SK-N-SH (cell line): ENCODE results near the gene ZNF516. TPM values are rescaled to one million over a fixed set of nuclear protein-coding genes. Genes with fewer than 3 reads are reported as not detected.

Experiments used
- CTCF ChIA-PET: fragments of 300-600, 350-600 bp; formaldehyde crosslinking; extraction: SDS; loops from one replicate; lab custom pipeline; 2021; lab: Yijun Ruan, JAX
- POLR2A ChIA-PET: fragments of 350-600 bp; sonication (Branson Sonifier 250); formaldehyde crosslinking; extraction: SDS; loops from one replicate; lab custom pipeline; 2020; ENCODE audit warnings: antibody characterized with exemption, inconsistent platforms; lab: Yijun Ruan, JAX
- DNase-seq: peaks from one replicate; pipeline ENCODE4 v3.0.0; 2012
- H2AFZ ChIP-seq: fragments of 200-600 bp; sonication (generic); 2 replicates; pipeline ENCODE4 v1.8.1; 2016; ENCODE audit warnings: antibody characterized with exemption, mild to moderate bottlenecking, low read depth
- H3F3A ChIP-seq: fragments of 200-600 bp; sonication (generic); replicated peaks from 2 replicates; pipeline ENCODE3; 2016; ENCODE audit warnings: antibody characterized with exemption, mild to moderate bottlenecking; ENCODE audit not compliant: insufficient read depth
- H3K27ac ChIP-seq, 2 experiments: fragments of 200-500 bp in 1 of 2; fragments of 200-600 bp in 1 of 2; sonication (Bioruptor generic) in 1 of 2; sonication (generic), shearing (Covaris generic) in 1 of 2; 2 replicates each; pipeline versions ENCODE4 v1.5.1 to v1.6.1; 2014 to 2016; ENCODE audit warnings: low read depth in 2 of 2, inconsistent platforms in 1 of 2, low read length in 1 of 2, mild to moderate bottlenecking in 1 of 2, mixed read lengths in 1 of 2
- H3K27me3 ChIP-seq: fragments of 200-600 bp; sonication (generic), shearing (Covaris generic); 2 replicates; pipeline ENCODE4 v1.6.1; 2016; ENCODE audit warnings: mixed run types; ENCODE audit not compliant: insufficient read depth
- H3K36me3 ChIP-seq, 2 experiments: fragments of 200-500 bp in 1 of 2; fragments of 200-600 bp in 1 of 2; sonication (Bioruptor generic) in 1 of 2; sonication (generic) in 1 of 2; replicated peaks in 1 of 2; 2 replicates each; pipeline versions ENCODE3 to v1.5.1; 2014 to 2016; ENCODE audit warnings: low read length in 1 of 2, mild to moderate bottlenecking in 1 of 2; ENCODE audit not compliant: insufficient read depth in 2 of 2, control insufficient read depth in 1 of 2
- H3K4me1 ChIP-seq, 2 experiments: fragments of 200-500 bp in 1 of 2; fragments of 200-600 bp in 1 of 2; sonication (Bioruptor generic) in 1 of 2; sonication (generic), shearing (Covaris generic) in 1 of 2; 2 replicates each; pipeline versions ENCODE4 v1.5.1 to v1.6.1; 2014 to 2016; ENCODE audit warnings: low read depth in 1 of 2, low read length in 1 of 2, mixed run types in 1 of 2; ENCODE audit not compliant: insufficient read depth in 2 of 2, control insufficient read depth in 1 of 2
- H3K4me2 ChIP-seq: fragments of 200-600 bp; sonication (generic), shearing (Covaris generic); 2 replicates; pipeline ENCODE4 v1.6.1; 2017; ENCODE audit warnings: mixed run types
- H3K4me3 ChIP-seq, 2 experiments: fragments of 200-500 bp in 1 of 2; fragments of 200-600 bp in 1 of 2; sonication (Bioruptor generic) in 1 of 2; sonication (generic), shearing (Covaris generic) in 1 of 2; 2 replicates each; pipeline versions ENCODE4 v1.5.1 to v1.8.1; 2014 to 2016; ENCODE audit warnings: low read depth in 2 of 2, inconsistent platforms in 1 of 2, low read length in 1 of 2, mild to moderate bottlenecking in 1 of 2, mixed read lengths in 1 of 2, moderate library complexity in 1 of 2
- H3K79me2 ChIP-seq: fragments of 200-600 bp; sonication (generic); 2 replicates; pipeline ENCODE4 v1.8.1; 2017; ENCODE audit warnings: mild to moderate bottlenecking; ENCODE audit not compliant: insufficient read depth
- H3K9ac ChIP-seq: fragments of 200-600 bp; sonication (generic); 2 replicates; pipeline ENCODE4 v1.6.1; 2017; ENCODE audit warnings: mixed run types
- H3K9me2 ChIP-seq: fragments of 200-600 bp; sonication (generic); 2 replicates; pipeline ENCODE4 v1.6.1; 2017; ENCODE audit warnings: mixed run types
- H3K9me3 ChIP-seq: fragments of 200-600 bp; sonication (generic); 2 replicates; pipeline ENCODE4 v1.6.1; 2017; ENCODE audit warnings: mixed run types, mild to moderate bottlenecking, moderate library complexity
- H4K20me1 ChIP-seq: fragments of 200-600 bp; sonication (generic); 2 replicates; pipeline ENCODE4 v1.6.1; 2017; ENCODE audit warnings: mild to moderate bottlenecking, mixed run types; ENCODE audit not compliant: insufficient read depth
- CHD2 ChIP-seq: fragments of 150-350 bp; IDR thresholded peaks from 2 replicates; pipeline ENCODE4 v1.6.1; 2018; ENCODE audit warnings: low read length; ENCODE audit not compliant: partially characterized antibody
- ELF1 ChIP-seq: IDR thresholded peaks from 2 replicates; pipeline ENCODE4 v1.4.0; 2012
- EP300 ChIP-seq, 2 experiments: IDR thresholded peaks; 2 replicates each; pipeline versions ENCODE4 v1.4.0 to v1.6.1; 2012; ENCODE audit warnings: borderline replicate concordance in 1 of 2, low read depth in 1 of 2, low read length in 1 of 2
- FOSL2 ChIP-seq: IDR thresholded peaks from 2 replicates; pipeline ENCODE4 v1.4.0; 2012; ENCODE audit warnings: low read depth, mild to moderate bottlenecking, moderate library complexity, borderline replicate concordance
- FOXM1 ChIP-seq: IDR thresholded peaks from 2 replicates; pipeline ENCODE4 v1.4.0; 2012; ENCODE audit warnings: low read depth, mild to moderate bottlenecking
- GABPA ChIP-seq: IDR thresholded peaks from 2 replicates; pipeline ENCODE4 v1.4.0; 2012; ENCODE audit warnings: low read depth, mild to moderate bottlenecking
- IRF3 ChIP-seq: fragments of 150-350 bp; IDR thresholded peaks from 2 replicates; pipeline ENCODE4 v1.6.1; 2016; ENCODE audit warnings: mild to moderate bottlenecking, low read depth, low read length
- JUND ChIP-seq: IDR thresholded peaks from 2 replicates; pipeline ENCODE4 v1.4.0; 2012
- MEF2A ChIP-seq: IDR thresholded peaks from 2 replicates; pipeline ENCODE4 v1.4.0; 2012; ENCODE audit warnings: low read depth, borderline replicate concordance
- POLR2AphosphoS5 ChIP-seq: IDR thresholded peaks from 2 replicates; pipeline ENCODE4 v1.6.1; 2012; ENCODE audit warnings: low read depth, low read length
- RAD21 ChIP-seq: IDR thresholded peaks from 2 replicates; pipeline ENCODE4 v1.6.1; 2012; ENCODE audit warnings: mild to moderate bottlenecking, low read length
- RCOR1 ChIP-seq: fragments of 150-350 bp; IDR thresholded peaks from 2 replicates; pipeline ENCODE4 v1.6.1; 2017; ENCODE audit warnings: antibody characterized with exemption, low read length
- SIN3A ChIP-seq: IDR thresholded peaks from 2 replicates; pipeline ENCODE4 v1.6.1; 2012; ENCODE audit warnings: low read depth, mild to moderate bottlenecking, low read length, moderate library complexity, borderline replicate concordance
- TEAD4 ChIP-seq: IDR thresholded peaks from 2 replicates; pipeline ENCODE4 v1.4.0; 2012; ENCODE audit warnings: mild to moderate bottlenecking, borderline replicate concordance; ENCODE audit not compliant: insufficient read depth
- USF2 ChIP-seq: fragments of 150-350 bp; IDR thresholded peaks from 2 replicates; pipeline ENCODE4 v1.6.1; 2017; ENCODE audit warnings: antibody characterized with exemption, low read length, low read depth, borderline replicate concordance
- YY1 ChIP-seq: IDR thresholded peaks from 2 replicates; pipeline ENCODE4 v1.4.0; 2012; ENCODE audit warnings: low read depth, mild to moderate bottlenecking
- WGBS: methylation state at CpG from one replicate; pipeline ENCODE4 v1.1.6; 2017; ENCODE audit warnings: low lambda C conversion rate; 5-methylcytosine and 5-hydroxymethylcytosine counted together
- polyA plus RNA-seq, 3 experiments: library from polyadenylated mRNA; depleted of rRNA; stranded (reverse); fragments of >200 nt; gene quantifications; 2 replicates each; pipeline ENCODE4 v1.2.3, GENCODE V29; 2012
- TF ChIP-seq, protein P1 (sequence below): IDR thresholded peaks from 2 replicates; pipeline ENCODE4 v1.4.0; 2012; ENCODE audit warnings: low read depth
- TF ChIP-seq, protein P2 (sequence below): fragments of 200-600 bp; sonication (generic); IDR thresholded peaks from 2 replicates; pipeline ENCODE4 v1.6.1; 2017; ENCODE audit warnings: antibody characterized with exemption, mild to moderate bottlenecking, moderate library complexity
- TF ChIP-seq, protein P3 (sequence below): IDR thresholded peaks from 2 replicates; pipeline ENCODE4; 2012

Gene ZNF516
- polyA plus RNA-seq, 1 of the 3 experiments (the other 2 are of a cell fraction) = 4.4 TPM

DNA sequence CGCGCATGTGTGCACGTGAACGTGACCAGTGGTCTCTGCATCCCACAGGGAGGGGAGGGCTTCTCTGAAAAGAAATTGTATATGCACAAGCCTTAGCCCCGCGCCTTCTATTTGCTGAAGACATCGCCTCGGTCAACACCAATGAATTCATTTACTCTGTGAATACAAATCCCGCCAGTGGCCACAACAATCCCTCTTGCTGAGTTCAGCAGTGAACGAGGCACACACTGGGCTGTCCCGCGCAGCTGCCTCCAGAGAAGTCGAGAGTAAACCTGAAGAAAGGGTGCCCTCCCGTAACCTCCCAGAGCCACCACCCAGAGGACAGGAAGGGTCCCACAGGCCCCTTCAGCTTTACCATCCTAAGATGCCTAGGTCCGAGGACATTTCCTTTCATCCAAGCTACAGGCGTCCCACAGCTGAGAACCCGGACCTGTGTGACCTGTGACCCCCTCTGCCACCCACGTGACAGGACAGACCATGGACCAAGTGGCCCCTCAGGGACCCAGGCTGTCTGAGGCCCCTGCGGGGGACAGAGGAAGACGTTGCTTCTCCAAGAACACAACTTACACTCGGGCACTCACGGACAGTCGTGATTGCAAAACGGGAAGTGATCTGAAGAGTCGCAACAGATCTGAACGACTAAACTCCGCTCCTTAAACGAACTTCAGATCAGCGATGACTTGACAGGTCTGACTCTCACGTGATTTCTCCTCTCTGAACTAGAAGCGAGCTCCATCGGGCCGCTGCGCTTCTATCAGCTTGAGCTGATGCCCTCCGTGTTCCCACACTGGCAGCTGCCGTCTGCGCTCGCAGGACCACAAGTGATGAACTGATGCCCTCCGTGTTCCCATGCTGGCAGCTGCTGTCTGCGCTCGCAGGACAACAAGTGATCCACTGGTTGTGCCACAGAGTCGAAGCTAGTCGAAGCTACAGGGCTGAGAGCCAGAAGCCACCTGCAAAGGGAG is 92.7 kb downstream of the ZNF516 start:
- Histone ChIP-seq H3K27ac (no peak overlapping the region), H3K9me2 (no peaks in the 10 kb centered on the region), H3K4me1 (no peaks in the 10 kb centered on the region; a peak in 2 of 4 replicates), H3K4me3 (no peak overlapping the region), H3K4me2 (no peak overlapping the region), H3K27me3 (no peaks in the 10 kb centered on the region), H2AFZ (no peak overlapping the region), H3F3A (no peaks in the 10 kb centered on the region), H3K79me2 (no peaks in the 10 kb centered on the region), H3K9me3 (no peaks in the 10 kb centered on the region), H3K9ac (no peak overlapping the region), H4K20me1 (peaks cover under 1% of the 10 kb centered on the region; the same call in 1 of the 2 replicates), H3K36me3 (no peaks in the 10 kb centered on the region)
- no peak for DNase-seq
- CTCF ChIA-PET = interaction anchor here (1.1 kb wide), 1 partner anchor 124 kb away, joined by 4 read pairs; no protein-coding TSS in a partner anchor
- WGBS = 88% methylated on average over 35 of the region's 43 CpGs
- TF ChIP-seq EP300 (IDR thresholded peaks at IDR 0.05; ENCODE audit: borderline replicate concordance in 1 of 2, low read depth in 1 of 2, low read length in 1 of 2) = no peak
- TF ChIP-seq FOSL2 = no peak
- no peak for TF ChIP-seq JUND
- TF ChIP-seq, protein P1, sequence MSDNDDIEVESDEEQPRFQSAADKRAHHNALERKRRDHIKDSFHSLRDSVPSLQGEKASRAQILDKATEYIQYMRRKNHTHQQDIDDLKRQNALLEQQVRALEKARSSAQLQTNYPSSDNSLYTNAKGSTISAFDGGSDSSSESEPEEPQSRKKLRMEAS = no peak
- TF ChIP-seq RCOR1 = no peak
- no peak for TF ChIP-seq POLR2AphosphoS5
- no peak for TF ChIP-seq RAD21
- no peak for TF ChIP-seq SIN3A
- TF ChIP-seq ELF1 = no peak
- no peak for TF ChIP-seq CHD2
- TF ChIP-seq USF2 = no peak
- TF ChIP-seq YY1 = no peak
- POLR2A ChIA-PET = no interaction called here

DNA sequence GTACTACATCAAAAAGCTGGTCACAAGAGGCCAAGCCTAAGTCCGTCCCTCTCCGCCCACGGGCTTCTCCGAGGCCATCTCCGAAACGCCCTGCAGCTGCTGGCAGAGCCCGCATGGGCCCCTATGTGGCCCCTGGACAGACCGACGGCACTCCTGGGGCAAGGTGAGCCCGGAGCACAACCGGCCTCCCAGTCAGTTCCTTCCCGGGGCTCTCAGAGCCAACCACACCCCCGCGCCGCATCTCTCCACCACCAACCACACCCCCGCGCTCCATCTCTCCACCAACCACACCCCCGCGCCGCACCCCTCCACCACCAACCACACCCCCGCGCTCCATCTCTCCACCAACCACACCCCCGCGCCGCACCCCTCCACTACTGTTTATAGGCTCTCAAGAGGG is 93.5 kb downstream of the ZNF516 start:
- H3K9ac ChIP-seq = no peak overlapping the region
- POLR2A ChIA-PET = no interaction called here
- H3K36me3 ChIP-seq = no peaks in the 10 kb centered on the region
- H3K4me2 ChIP-seq = no peak overlapping the region
- peak; percentile 54 for DNase-seq
- H2AFZ ChIP-seq = no peak overlapping the region
- no peaks in the 10 kb centered on the region for H3F3A ChIP-seq
- H3K4me3 ChIP-seq = no peak overlapping the region
- H4K20me1 ChIP-seq = peaks cover 6% of the 10 kb centered on the region; the same call in 1 of the 2 replicates
- no peaks in the 10 kb centered on the region for H3K9me3 ChIP-seq
- H3K79me2 ChIP-seq = no peaks in the 10 kb centered on the region
- H3K9me2 ChIP-seq = no peaks in the 10 kb centered on the region
- CTCF ChIA-PET = interaction anchor here (1.1 to 7.1 kb wide), 2 partner anchors 125 to 307 kb away, joined by 4 to 122 read pairs; no protein-coding TSS in a partner anchor
- no peaks in the 10 kb centered on the region; a peak in 2 of 4 replicates for H3K4me1 ChIP-seq
- 81% methylated on average over 24 of the region's 25 CpGs for WGBS
- no peak overlapping the region for H3K27ac ChIP-seq
- H3K27me3 ChIP-seq = no peaks in the 10 kb centered on the region
- TF ChIP-seq, protein P2, sequence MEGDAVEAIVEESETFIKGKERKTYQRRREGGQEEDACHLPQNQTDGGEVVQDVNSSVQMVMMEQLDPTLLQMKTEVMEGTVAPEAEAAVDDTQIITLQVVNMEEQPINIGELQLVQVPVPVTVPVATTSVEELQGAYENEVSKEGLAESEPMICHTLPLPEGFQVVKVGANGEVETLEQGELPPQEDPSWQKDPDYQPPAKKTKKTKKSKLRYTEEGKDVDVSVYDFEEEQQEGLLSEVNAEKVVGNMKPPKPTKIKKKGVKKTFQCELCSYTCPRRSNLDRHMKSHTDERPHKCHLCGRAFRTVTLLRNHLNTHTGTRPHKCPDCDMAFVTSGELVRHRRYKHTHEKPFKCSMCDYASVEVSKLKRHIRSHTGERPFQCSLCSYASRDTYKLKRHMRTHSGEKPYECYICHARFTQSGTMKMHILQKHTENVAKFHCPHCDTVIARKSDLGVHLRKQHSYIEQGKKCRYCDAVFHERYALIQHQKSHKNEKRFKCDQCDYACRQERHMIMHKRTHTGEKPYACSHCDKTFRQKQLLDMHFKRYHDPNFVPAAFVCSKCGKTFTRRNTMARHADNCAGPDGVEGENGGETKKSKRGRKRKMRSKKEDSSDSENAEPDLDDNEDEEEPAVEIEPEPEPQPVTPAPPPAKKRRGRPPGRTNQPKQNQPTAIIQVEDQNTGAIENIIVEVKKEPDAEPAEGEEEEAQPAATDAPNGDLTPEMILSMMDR = no peak
- TF ChIP-seq IRF3 = no peak
- TF ChIP-seq, protein P3, sequence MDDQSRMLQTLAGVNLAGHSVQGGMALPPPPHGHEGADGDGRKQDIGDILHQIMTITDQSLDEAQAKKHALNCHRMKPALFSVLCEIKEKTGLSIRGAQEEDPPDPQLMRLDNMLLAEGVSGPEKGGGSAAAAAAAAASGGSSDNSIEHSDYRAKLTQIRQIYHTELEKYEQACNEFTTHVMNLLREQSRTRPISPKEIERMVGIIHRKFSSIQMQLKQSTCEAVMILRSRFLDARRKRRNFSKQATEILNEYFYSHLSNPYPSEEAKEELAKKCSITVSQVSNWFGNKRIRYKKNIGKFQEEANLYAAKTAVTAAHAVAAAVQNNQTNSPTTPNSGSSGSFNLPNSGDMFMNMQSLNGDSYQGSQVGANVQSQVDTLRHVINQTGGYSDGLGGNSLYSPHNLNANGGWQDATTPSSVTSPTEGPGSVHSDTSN = no peak
- TF ChIP-seq, protein P1 = no peak
- no peak for TF ChIP-seq TEAD4
- TF ChIP-seq MEF2A = no peak
- TF ChIP-seq YY1 = no peak
- TF ChIP-seq CHD2 = no peak
- TF ChIP-seq FOXM1 = no peak
- TF ChIP-seq ELF1 = no peak
- no peak for TF ChIP-seq RCOR1
- TF ChIP-seq JUND = no peak
- TF ChIP-seq GABPA = no peak
